Measurements from ENCODE around the gene BCAR1.

DNA sequence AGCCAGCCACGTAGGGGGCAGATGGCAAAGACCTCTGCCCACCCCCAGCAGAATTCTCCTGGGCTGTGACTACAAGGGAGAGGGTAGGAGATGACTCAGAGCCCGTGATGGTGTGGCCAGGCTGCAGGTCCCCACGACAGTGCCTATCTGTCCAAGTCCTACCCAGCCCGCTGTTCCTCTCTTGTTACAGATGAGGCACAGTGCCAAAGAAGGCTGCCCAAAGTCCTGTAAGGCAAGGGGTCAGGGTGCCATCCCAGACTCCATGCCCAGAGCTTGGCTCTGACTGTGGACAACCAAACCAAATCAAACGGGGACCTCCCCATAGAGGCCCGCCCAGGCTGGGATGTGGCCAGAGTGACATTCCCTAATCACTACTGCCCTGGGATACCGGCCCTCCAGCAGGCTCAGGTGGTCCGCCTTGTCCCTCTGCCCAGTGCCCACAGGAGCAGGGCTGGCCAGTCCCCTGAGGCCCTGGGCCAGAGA, 12.6 kb upstream of the BCAR1 start:
- no peak for TF ChIP-seq CTCF (IDR thresholded peaks at IDR 0.05)
- TF ChIP-seq POLR2A (IDR thresholded peaks at IDR 0.05), result no peak
